GM23338 (cell line): ENCODE results near the gene NGFR. TPM values are rescaled to one million over a fixed set of nuclear protein-coding genes. Genes with fewer than 3 reads are reported as not detected.
"Not testable (repeated sequence)": the region's sequence is repeated elsewhere in the genome, so short reads cannot be mapped to it uniquely, and the experiment has no call there.

Source experiments
- ATAC-seq: fragments of 200-7000 bp; cut with Tn5 transposase; 3 replicates; pipeline ENCODE4 v1.9.1; 2020
- DNase-seq: peaks from one replicate; pipeline ENCODE4 v3.0.0-alpha.2; 2015; ENCODE audit warnings: low spot score
- H2AFZ ChIP-seq: fragments of 200-600 bp; sonication (generic); 2 replicates; pipeline ENCODE4 v1.8.0; 2016; ENCODE audit warnings: antibody characterized with exemption, mild to moderate bottlenecking, moderate library complexity
- H3F3A ChIP-seq: fragments of 200-600 bp; sonication (generic); replicated peaks from 2 replicates; pipeline ENCODE4 v1.8.0; 2017; ENCODE audit warnings: antibody characterized with exemption, mixed run types, low read depth
- H3K27ac ChIP-seq: fragments of 200-600 bp; sonication (generic); 2 replicates; pipeline ENCODE4 v1.6.1; 2016; ENCODE audit warnings: low read depth
- H3K27me3 ChIP-seq: fragments of 200-600 bp; sonication (generic); 2 replicates; pipeline ENCODE4 v1.8.0; 2016; ENCODE audit warnings: mild to moderate bottlenecking, mixed run types, moderate library complexity; ENCODE audit not compliant: insufficient read depth
- H3K36me3 ChIP-seq: fragments of 200-600 bp; sonication (generic); 2 replicates; pipeline ENCODE4 v1.8.0; 2016; ENCODE audit warnings: mild to moderate bottlenecking; ENCODE audit not compliant: insufficient read depth
- H3K4me1 ChIP-seq: fragments of 200-600 bp; sonication (generic); 2 replicates; pipeline ENCODE4 v1.8.0; 2016; ENCODE audit warnings: mild to moderate bottlenecking, moderate library complexity; ENCODE audit not compliant: insufficient read depth
- H3K4me2 ChIP-seq: fragments of 200-600 bp; sonication (generic); 2 replicates; pipeline ENCODE4 v1.7.1; 2017; ENCODE audit warnings: mixed run types
- H3K4me3 ChIP-seq: fragments of 200-600 bp; sonication (generic); 2 replicates; pipeline ENCODE4 v1.6.1; 2016; ENCODE audit warnings: mixed run types
- H3K79me2 ChIP-seq: fragments of 200-600 bp; sonication (generic); replicated peaks from 2 replicates; pipeline ENCODE4 v1.8.0; 2017; ENCODE audit warnings: mild to moderate bottlenecking; ENCODE audit not compliant: insufficient read depth
- H3K9me2 ChIP-seq: fragments of 200-600 bp; sonication (generic); 2 replicates; pipeline ENCODE4 v1.8.0; 2017; ENCODE audit not compliant: insufficient read depth
- H4K20me1 ChIP-seq: fragments of 200-600 bp; sonication (generic); replicated peaks from 2 replicates; pipeline ENCODE4 v1.8.0; 2017; ENCODE audit warnings: mild to moderate bottlenecking; ENCODE audit not compliant: insufficient read depth
- H3K27ac Mint-ChIP-seq: 2 replicates; pipeline ENCODE4 v1.8.0; 2020; ENCODE audit warnings: inconsistent platforms, mild to moderate bottlenecking, moderate library complexity, mixed read lengths
- H3K27me3 Mint-ChIP-seq: 3 replicates; pipeline ENCODE4 v1.8.0; 2022; ENCODE audit warnings: low read depth, mild to moderate bottlenecking, moderate library complexity, mixed read lengths, inconsistent platforms; ENCODE audit not compliant: insufficient read depth, poor library complexity
- H3K36me3 Mint-ChIP-seq: 3 replicates; pipeline ENCODE4 v1.8.0; 2021; ENCODE audit warnings: low read depth, mild to moderate bottlenecking, inconsistent platforms, moderate library complexity, mixed read lengths
- H3K4me1 Mint-ChIP-seq: 3 replicates; pipeline ENCODE4 v1.8.0; 2020; ENCODE audit warnings: mild to moderate bottlenecking, inconsistent platforms, mixed read lengths
- H3K4me3 Mint-ChIP-seq: 3 replicates; pipeline ENCODE4 v1.8.0; 2021; ENCODE audit warnings: moderate library complexity, mild to moderate bottlenecking, inconsistent platforms, mixed read lengths
- H3K9me3 Mint-ChIP-seq: 3 replicates; pipeline ENCODE4 v1.8.0; 2020; ENCODE audit warnings: moderate library complexity, mild to moderate bottlenecking, inconsistent platforms, mixed read lengths
- CREB1 ChIP-seq: fragments of 250-450 bp; sonication (Bioruptor Pico); IDR thresholded peaks from 2 replicates; pipeline ENCODE4 v1.5.0; 2020; ENCODE audit warnings: low read depth, mild to moderate bottlenecking, moderate library complexity
- EZH2 ChIP-seq: fragments of 200-600 bp; sonication (generic); IDR thresholded peaks from one replicate; pipeline ENCODE4 v1.8.0; 2017; ENCODE audit warnings: antibody characterized with exemption, mild to moderate bottlenecking, low read depth; ENCODE audit not compliant: unreplicated experiment
- EZH2phosphoT487 ChIP-seq: fragments of 200-600 bp; sonication (generic); IDR thresholded peaks from one replicate; pipeline ENCODE4 v1.8.1; 2018; ENCODE audit warnings: antibody characterized with exemption; ENCODE audit not compliant: unreplicated experiment
- ZNF114 ChIP-seq: fragments of 250-450 bp; sonication (Bioruptor Pico); IDR thresholded peaks from 2 replicates; pipeline ENCODE4 v1.5.0; 2020; ENCODE audit warnings: mild to moderate bottlenecking, moderate library complexity
- ZNF331 ChIP-seq: fragments of 250-450 bp; sonication (Bioruptor Pico); IDR thresholded peaks from 2 replicates; pipeline ENCODE4 v1.5.0; 2020; ENCODE audit warnings: low read depth, mild to moderate bottlenecking, moderate library complexity
- polyA plus RNA-seq: library from polyadenylated mRNA; unstranded; fragments of >200 nt; fragmentation: Nextera tagmentation; extraction: Ambion mirVana; gene quantifications from 2 replicates; pipeline ENCODE4 v1.2.1, GENCODE V29; 2016
- total RNA-seq: library from RNA; depleted of rRNA; stranded (reverse); fragments of >200 nt; shearing (Covaris generic); gene quantifications from 2 replicates; pipeline ENCODE4 v1.2.3, GENCODE V29; 2014
- TF ChIP-seq, protein P1 (sequence below): IDR thresholded peaks from one replicate; pipeline ENCODE4 v1.6.1; 2018; ENCODE audit warnings: antibody characterized with exemption; ENCODE audit not compliant: unreplicated experiment
- TF ChIP-seq, protein P2 (sequence below), 2 experiments: fragments of 200-600 bp in 1 of 2; sonication (generic) in 1 of 2; conservative IDR thresholded peaks; 2 replicates each; pipeline versions ENCODE4 v1.5.1 to v1.6.1; 2016 to 2017; ENCODE audit warnings: antibody characterized with exemption in 2 of 2, low read depth in 2 of 2, mild to moderate bottlenecking in 2 of 2, moderate library complexity in 1 of 2

NGFR gene
- total and polyA plus RNA-seq, 2 experiments from 2014 or later, result 2.8 to 6.9 TPM

DNA sequence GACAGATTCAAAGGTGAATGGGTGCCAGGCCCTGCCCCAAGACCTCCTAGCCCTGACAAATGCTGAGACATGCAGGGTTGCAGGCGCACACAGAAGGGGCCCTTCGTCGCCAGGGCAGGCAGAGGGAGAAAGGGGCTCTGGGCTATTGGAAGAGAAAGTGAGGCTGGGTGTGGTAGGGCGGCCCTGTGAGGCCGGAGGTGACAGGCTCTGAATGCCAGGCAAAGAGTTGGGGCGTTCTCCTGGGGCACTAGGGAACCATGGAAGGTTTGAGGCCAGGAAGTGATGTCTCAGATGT, 54.2 kb downstream of the NGFR start (continued):
- TF ChIP-seq, protein P1, sequence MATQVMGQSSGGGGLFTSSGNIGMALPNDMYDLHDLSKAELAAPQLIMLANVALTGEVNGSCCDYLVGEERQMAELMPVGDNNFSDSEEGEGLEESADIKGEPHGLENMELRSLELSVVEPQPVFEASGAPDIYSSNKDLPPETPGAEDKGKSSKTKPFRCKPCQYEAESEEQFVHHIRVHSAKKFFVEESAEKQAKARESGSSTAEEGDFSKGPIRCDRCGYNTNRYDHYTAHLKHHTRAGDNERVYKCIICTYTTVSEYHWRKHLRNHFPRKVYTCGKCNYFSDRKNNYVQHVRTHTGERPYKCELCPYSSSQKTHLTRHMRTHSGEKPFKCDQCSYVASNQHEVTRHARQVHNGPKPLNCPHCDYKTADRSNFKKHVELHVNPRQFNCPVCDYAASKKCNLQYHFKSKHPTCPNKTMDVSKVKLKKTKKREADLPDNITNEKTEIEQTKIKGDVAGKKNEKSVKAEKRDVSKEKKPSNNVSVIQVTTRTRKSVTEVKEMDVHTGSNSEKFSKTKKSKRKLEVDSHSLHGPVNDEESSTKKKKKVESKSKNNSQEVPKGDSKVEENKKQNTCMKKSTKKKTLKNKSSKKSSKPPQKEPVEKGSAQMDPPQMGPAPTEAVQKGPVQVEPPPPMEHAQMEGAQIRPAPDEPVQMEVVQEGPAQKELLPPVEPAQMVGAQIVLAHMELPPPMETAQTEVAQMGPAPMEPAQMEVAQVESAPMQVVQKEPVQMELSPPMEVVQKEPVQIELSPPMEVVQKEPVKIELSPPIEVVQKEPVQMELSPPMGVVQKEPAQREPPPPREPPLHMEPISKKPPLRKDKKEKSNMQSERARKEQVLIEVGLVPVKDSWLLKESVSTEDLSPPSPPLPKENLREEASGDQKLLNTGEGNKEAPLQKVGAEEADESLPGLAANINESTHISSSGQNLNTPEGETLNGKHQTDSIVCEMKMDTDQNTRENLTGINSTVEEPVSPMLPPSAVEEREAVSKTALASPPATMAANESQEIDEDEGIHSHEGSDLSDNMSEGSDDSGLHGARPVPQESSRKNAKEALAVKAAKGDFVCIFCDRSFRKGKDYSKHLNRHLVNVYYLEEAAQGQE, result no peak
- TF ChIP-seq, protein P2, sequence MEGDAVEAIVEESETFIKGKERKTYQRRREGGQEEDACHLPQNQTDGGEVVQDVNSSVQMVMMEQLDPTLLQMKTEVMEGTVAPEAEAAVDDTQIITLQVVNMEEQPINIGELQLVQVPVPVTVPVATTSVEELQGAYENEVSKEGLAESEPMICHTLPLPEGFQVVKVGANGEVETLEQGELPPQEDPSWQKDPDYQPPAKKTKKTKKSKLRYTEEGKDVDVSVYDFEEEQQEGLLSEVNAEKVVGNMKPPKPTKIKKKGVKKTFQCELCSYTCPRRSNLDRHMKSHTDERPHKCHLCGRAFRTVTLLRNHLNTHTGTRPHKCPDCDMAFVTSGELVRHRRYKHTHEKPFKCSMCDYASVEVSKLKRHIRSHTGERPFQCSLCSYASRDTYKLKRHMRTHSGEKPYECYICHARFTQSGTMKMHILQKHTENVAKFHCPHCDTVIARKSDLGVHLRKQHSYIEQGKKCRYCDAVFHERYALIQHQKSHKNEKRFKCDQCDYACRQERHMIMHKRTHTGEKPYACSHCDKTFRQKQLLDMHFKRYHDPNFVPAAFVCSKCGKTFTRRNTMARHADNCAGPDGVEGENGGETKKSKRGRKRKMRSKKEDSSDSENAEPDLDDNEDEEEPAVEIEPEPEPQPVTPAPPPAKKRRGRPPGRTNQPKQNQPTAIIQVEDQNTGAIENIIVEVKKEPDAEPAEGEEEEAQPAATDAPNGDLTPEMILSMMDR (conservative IDR thresholded peaks at IDR 0.05; ENCODE audit: low read depth in 2 of 2), result no peak
- TF ChIP-seq ZNF114, result no peak

DNA sequence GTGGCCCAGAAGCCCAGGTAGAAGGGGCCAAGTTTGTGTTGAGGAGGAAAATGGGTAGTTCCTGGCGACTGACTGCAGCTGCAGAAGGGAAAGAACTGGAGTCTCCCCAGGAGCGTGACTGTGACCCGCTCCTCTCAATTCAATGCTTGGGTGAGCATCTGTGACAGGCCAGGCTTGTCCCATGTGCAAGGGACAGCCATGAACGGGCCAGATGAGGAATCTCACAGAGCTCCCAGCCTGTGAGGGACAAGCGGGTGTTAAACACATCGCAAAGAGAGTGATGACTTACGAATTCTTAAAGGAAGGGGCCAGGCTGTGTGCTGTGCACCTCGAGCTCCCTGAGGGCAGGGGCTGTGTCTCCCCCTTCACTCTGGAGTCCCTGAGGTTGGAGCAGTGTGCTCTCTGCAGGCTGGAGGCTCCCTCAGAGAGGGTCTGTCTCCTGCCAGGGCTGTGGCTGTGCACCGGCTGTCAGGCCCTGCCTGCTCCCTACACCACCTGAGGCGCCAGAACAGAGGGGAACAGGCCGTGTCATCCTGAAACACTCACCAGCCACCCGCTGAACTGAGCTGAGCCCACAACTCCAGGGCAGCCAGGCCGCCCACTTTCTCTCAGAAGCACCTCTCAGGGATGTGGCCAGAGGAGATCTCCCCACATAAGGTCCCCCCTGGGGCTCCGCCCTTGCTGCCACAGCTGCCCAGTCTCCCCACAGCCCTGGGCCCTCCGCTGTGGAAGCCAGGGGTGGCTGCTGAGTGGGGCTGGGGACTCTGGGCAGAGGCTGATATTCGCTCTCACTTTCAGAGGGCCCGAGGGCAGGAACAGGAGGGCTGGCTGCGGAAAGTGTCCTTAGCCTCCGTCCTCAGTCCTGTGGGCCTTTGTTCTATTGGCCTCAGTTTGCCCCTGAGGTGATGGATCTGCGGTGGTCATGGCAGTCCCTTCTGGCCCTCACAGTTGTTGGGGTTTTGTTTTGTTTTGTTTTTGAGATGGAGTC, 54.9 kb downstream of the NGFR start:
- Histone ChIP-seq H2AFZ (no peak overlapping the region), H3K9me2 (no peaks in the 10 kb centered on the region), H3K4me3 (no peak overlapping the region), H3K79me2 (no peaks in the 10 kb centered on the region), H3K4me2 (no peak overlapping the region), H3K4me1 (peaks cover 10% of the 10 kb centered on the region; the same call in 1 of the 2 replicates), H4K20me1 (no peaks in the 10 kb centered on the region), H3F3A (no peaks in the 10 kb centered on the region), H3K36me3 (no peaks in the 10 kb centered on the region), H3K27ac (no peak overlapping the region), H3K27me3 (no peaks in the 10 kb centered on the region)
- H3K9me3 Mint-ChIP-seq, result no peaks in the 10 kb centered on the region
- no peak overlapping the region; the same call in 2 of the 3 replicates for H3K4me3 Mint-ChIP-seq
- peak; percentile 8; the same call in 1 of the 3 replicates for ATAC-seq
- H3K27ac Mint-ChIP-seq, result no peak overlapping the region; the same call in 1 of the 2 replicates
- H3K4me1 Mint-ChIP-seq, result peaks cover 23% of the 10 kb centered on the region
- H3K36me3 Mint-ChIP-seq, result no peaks in the 10 kb centered on the region
- DNase-seq, result no peak
- H3K27me3 Mint-ChIP-seq, result peaks cover 19% of the 10 kb centered on the region
- TF ChIP-seq ZNF114 (no peak), CREB1 (no peak), ZNF331 (CRISPR knock-in tag) (no peak), EZH2 (no peak), EZH2phosphoT487 (no peak)

DNA sequence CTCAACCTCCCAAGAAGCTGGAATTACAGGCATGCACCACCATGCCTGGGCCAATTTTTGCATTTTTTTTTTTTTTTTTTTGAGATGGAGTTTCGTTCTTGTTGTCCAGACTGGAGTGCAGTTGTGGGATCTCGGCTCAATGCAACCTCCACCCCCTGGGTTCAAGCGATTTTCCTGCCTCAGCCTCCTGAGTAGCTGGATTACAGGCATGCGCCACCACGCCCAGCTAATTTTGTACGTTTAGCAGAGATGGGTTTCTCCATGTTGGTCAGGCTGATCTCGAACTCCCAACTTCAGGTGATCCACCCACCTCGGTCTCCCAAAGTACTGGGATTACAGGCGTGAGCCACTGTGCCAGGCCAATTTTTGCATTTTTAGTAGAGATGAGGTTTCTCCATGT, 55.7 kb downstream of the NGFR start:
- Mint-ChIP-seq H3K4me1 (peaks cover 17% of the 10 kb centered on the region), H3K27me3 (peaks cover 19% of the 10 kb centered on the region)
- ATAC-seq, H3K4me3 Mint-ChIP-seq, H3K27ac Mint-ChIP-seq, H3K79me2 ChIP-seq, H3K36me3 ChIP-seq, H3K4me1 ChIP-seq, DNase-seq, H3F3A ChIP-seq, H3K36me3 Mint-ChIP-seq, H3K27ac ChIP-seq, H2AFZ ChIP-seq, H3K27me3 ChIP-seq, H3K4me3 ChIP-seq, H4K20me1 ChIP-seq, H3K4me2 ChIP-seq, H3K9me3 Mint-ChIP-seq, H3K9me2 ChIP-seq: not testable (repeated sequence)
